ENCODE results near the gene IGFALS.

The IGFALS gene

DNA sequence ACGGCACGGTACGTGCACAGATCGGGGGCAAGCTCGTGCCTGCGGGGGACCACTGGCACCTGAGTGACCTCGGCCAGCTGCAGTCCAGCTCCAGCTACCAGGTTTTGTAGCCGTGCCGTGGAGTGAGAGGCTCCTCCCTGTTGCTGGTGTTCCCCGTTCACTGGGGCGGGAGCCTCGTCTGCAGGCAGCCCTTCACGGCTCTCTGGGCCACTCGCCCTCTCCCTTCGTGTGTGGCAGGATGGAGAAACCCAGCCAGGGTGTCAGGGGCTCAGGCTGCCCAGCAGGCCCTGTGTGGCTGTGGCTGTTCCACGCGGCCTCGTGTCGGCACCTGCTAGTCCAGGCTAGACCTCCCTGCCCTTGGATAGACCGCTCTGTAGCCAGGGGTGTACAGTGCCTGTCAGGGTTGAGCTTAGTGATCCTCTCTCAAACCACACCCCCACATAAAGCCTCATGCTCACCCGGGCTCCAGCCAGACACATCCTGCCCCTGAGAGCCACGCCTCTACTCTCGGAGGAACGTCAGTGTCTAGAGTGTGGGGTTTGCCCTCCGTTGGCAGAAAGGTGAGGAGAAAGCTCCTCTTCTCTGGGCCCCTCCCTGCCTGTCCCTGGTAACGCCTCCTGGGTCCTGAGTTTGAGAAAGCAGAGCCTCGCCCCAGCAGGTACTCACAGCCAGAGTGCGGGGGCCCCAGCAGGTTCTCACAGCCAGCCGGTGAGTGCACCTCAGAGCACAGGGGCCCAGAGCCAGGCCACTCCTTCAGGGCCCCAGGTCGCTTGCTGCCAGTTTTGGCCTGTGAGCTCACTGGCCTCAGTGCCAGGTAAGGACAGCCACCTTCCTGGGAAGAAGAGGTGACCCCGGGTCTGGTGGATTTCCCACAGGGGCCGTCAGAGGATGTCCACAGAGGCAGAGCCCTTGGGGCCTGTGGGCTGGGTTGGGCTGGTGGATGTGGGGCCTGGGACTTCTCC lies 49.8 kb downstream of the IGFALS start:
- no peak for DNase-seq (ENCODE audit: low read depth)

DNA sequence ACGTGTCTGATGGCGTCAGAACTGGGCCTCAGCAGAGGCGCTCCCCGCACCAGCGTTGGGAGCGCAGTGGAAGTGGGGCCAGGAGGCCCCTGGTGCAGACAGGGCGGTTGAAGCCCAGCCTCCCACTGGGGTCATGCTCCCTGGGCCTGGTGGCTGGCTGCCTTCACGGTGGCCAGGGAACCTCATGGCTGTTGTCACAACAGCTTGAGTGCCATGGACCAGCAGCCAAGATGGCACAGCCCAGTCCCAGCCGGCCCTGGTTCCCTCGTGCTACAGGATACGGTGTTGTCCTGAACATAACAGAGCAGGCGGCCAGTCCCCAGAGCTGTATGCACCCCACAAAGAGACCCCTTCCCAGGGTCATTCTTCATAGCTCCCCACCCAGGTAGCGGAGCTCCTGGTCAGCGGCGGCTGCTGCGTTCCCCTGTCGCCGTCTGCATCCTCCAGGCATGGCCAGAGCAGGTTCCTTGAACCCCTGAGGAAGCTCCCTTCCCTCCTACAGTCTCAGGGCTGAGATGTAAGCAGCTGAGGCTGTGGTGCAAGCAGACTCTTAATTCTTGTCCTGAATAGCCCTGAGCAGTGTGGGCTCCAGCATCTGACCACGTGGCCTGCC lies 51.8 kb downstream of the IGFALS start:
- no peak for DNase-seq (ENCODE audit: low read depth)

DNA sequence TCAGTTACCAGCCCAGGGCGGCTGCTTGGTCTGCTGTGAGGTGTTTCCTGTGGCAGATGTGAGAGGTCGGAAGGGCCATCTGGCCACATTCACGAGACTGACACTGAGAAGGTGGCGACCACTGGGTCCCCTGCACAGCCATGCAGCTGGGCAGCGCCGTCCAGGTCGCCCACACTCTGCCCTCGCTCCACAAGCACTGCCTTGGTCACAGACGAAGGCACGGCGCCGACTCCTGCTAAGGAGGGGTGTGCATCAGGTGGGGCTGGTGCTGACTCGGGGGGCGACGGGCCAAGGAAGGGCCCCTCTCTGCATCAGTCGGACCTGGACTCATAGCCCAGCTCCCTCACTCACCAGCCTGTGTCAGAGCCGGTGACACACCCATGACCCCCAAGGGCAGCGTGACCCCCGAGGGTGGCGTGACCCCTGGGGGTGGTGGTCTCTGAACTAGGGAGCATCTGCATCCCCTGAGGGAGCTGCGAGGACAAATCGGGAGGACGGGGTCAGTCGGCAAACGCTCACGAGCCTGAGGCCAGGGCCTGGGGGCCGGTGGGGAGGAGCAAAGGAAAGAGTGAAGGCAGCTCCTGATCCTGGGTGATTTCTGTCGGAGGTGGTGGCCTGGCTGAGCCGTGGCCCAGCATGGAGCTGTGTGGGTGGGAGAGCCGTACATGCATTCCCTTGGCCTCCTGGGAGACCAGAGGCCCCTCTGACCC lies 52.6 kb downstream of the IGFALS start:
- no peak for DNase-seq (ENCODE audit: low read depth)
